ENCODE measurements around the gene LPIN1. TPM values are rescaled to one million over a fixed set of nuclear protein-coding genes. Genes with fewer than 3 reads are reported as not detected.
"Not testable (repeated sequence)": the region's sequence is repeated elsewhere in the genome, so short reads cannot be mapped to it uniquely, and the experiment has no call there.

The LPIN1 gene
- total RNA-seq, 1 experiment from 2014 or later = 43.1 TPM

GRCh38 chr2:11732587-11732986 is 13.8 kb upstream of the LPIN1 start:
- Histone ChIP-seq H3K4me2 (no peak overlapping the region), H3K9me3 (ENCODE audit: insufficient read depth, low read depth) (no peaks in the 10 kb centered on the region), H3K27me3 (ENCODE audit: insufficient read depth, low read depth) (no peaks in the 10 kb centered on the region), H2AFZ (no peak overlapping the region), H3K4me3 (no peak overlapping the region), H3K27ac (no peak overlapping the region), H3K36me3 (ENCODE audit: low read depth) (no peaks in the 10 kb centered on the region), H3F3A (ENCODE audit: insufficient read depth, low read depth) (peaks cover 9% of the 10 kb centered on the region; the same call in 1 of the 2 replicates), H3K9me2 (ENCODE audit: insufficient read depth) (no peaks in the 10 kb centered on the region), H4K20me1 (ENCODE audit: insufficient read depth) (no peaks in the 10 kb centered on the region), H3K4me1 (replicated peaks; ENCODE audit: insufficient read depth) (0 out of 2 replicates have a peak, but pooled peaks cover 3% of the 10 kb centered on the region), H3K79me2 (ENCODE audit: low read depth) (no peaks in the 10 kb centered on the region)
- BruUV-seq (replicated peaks) = no TSS peak
- ChIA-PET POLR2A (ENCODE audit: unreplicated experiment) (no interaction called here), CTCF (interaction anchor here (0.6 kb wide), 1 partner anchor 369 kb away, joined by 3 read pairs; no protein-coding TSS in a partner anchor)
- no peak for DNase-seq
- intact Hi-C loops (cut with micrococcal nuclease; ENCODE audit: unreplicated experiment) = no loop called here
- TF ChIP-seq CTCF (conservative IDR thresholded peaks at IDR 0.05) (no peak), EZH2 (IDR thresholded peaks at IDR 0.05; ENCODE audit: low read depth) (no peak)

GRCh38 chr2:11737852-11738251 is 8.6 kb upstream of the LPIN1 start:
- H3K9me2 ChIP-seq (ENCODE audit: insufficient read depth); H3K4me2 ChIP-seq; H3K4me3 ChIP-seq; POLR2A ChIA-PET (ENCODE audit: unreplicated experiment); intact Hi-C loops (cut with micrococcal nuclease; ENCODE audit: unreplicated experiment); H3K9me3 ChIP-seq (ENCODE audit: insufficient read depth, low read depth); H4K20me1 ChIP-seq (ENCODE audit: insufficient read depth); H3K27ac ChIP-seq; H3K36me3 ChIP-seq (ENCODE audit: low read depth); DNase-seq; H2AFZ ChIP-seq; H3K79me2 ChIP-seq (ENCODE audit: low read depth); BruUV-seq (replicated peaks); H3K27me3 ChIP-seq (ENCODE audit: insufficient read depth, low read depth): not testable (repeated sequence)
- H3K4me1 ChIP-seq (replicated peaks; ENCODE audit: insufficient read depth) = peaks cover 41% of the 10 kb centered on the region
- CTCF ChIA-PET = interaction anchor here (1.0 to 1.8 kb wide), 2 partner anchors 13 to 25 kb away, joined by 4 to 7 read pairs; no protein-coding TSS in a partner anchor
- peaks cover 33% of the 10 kb centered on the region for H3F3A ChIP-seq (ENCODE audit: insufficient read depth, low read depth)

- POLR2A ChIA-PET (ENCODE audit: unreplicated experiment) = interaction anchor here (0.6 kb wide), 1 partner anchor 20 kb away, joined by 6 read pairs; no protein-coding TSS in a partner anchor
- no peak for TF ChIP-seq EZH2 (IDR thresholded peaks at IDR 0.05; ENCODE audit: low read depth)
- peak; percentile 65 for TF ChIP-seq CTCF (conservative IDR thresholded peaks at IDR 0.05)
- H3K4me1 ChIP-seq (replicated peaks; ENCODE audit: insufficient read depth) = peaks cover 51% of the 10 kb centered on the region
- no peaks in the 10 kb centered on the region for H3K27me3 ChIP-seq (ENCODE audit: insufficient read depth, low read depth)
- peak overlapping the region; percentile 67 for H3K4me2 ChIP-seq
- H3K9me3 ChIP-seq (ENCODE audit: insufficient read depth, low read depth) = no peaks in the 10 kb centered on the region
- no peak overlapping the region for H2AFZ ChIP-seq
- CTCF ChIA-PET = interaction anchor here (0.9 to 1.8 kb wide), 8 partner anchors 12 to 55 kb away, joined by 3 to 7 read pairs (median 4); no protein-coding TSS in a partner anchor
- H3F3A ChIP-seq (ENCODE audit: insufficient read depth, low read depth) = peaks cover 38% of the 10 kb centered on the region
- DNase-seq = peak; percentile 87 to 95
- peak overlapping the region; percentile 72 for H3K27ac ChIP-seq
- no peaks in the 10 kb centered on the region for H4K20me1 ChIP-seq (ENCODE audit: insufficient read depth)
- H3K9me2 ChIP-seq (ENCODE audit: insufficient read depth) = no peaks in the 10 kb centered on the region
- BruUV-seq (replicated peaks) = no TSS peak
- H3K4me3 ChIP-seq = peak overlapping the region; percentile 6; the same call in 1 of the 2 replicates
- intact Hi-C loops (cut with micrococcal nuclease; ENCODE audit: unreplicated experiment) = loop anchor here (1.0 kb wide), 1 partner anchor 40 kb away; no protein-coding TSS in a partner anchor
- H3K79me2 ChIP-seq (ENCODE audit: low read depth) = no peaks in the 10 kb centered on the region
- H3K36me3 ChIP-seq (ENCODE audit: low read depth) = no peaks in the 10 kb centered on the region
These were observed 7.6 kb upstream of the LPIN1 start for GRCh38 chr2:11738589-11739436.

All from PC-9 (cell line).